AG04450 (cell line): ENCODE results near the gene OTUD5. TPM values are rescaled to one million over a fixed set of nuclear protein-coding genes. Genes with fewer than 3 reads are reported as not detected.

Experiments
- CTCF ChIA-PET: fragments of 300-600, 350-600 bp; formaldehyde crosslinking; extraction: SDS; loops from one replicate; lab custom pipeline; 2022; ENCODE audit warnings: antibody characterized with exemption, inconsistent platforms; lab: Charles Lee
- POLR2A ChIA-PET: fragments of 350-600 bp; formaldehyde crosslinking; extraction: SDS; loops from one replicate; lab custom pipeline; 2021; ENCODE audit warnings: antibody characterized with exemption, inconsistent platforms; lab: Yijun Ruan, JAX
- DNase-seq: peaks from one replicate; pipeline ENCODE4 v3.0.0-alpha.2; 2011; ENCODE audit warnings: low read depth, low spot score
- H3K27ac ChIP-seq: one replicate; pipeline ENCODE4 v1.5.1; 2012; ENCODE audit warnings: low read depth, low read length, control low read depth
- H3K27me3 ChIP-seq: one replicate; pipeline ENCODE4 v1.6.0; 2012; ENCODE audit warnings: low read length; ENCODE audit not compliant: control insufficient read depth, insufficient read depth
- H3K4me3 ChIP-seq: 2 replicates; pipeline ENCODE4 v1.5.1; 2011; ENCODE audit warnings: mild to moderate bottlenecking, low read depth, low read length, control low read depth
- H3K9me3 ChIP-seq: 2 replicates; pipeline ENCODE4 v1.5.1; 2012; ENCODE audit warnings: low read length; ENCODE audit not compliant: control insufficient read depth, insufficient read depth
- CTCF ChIP-seq: IDR thresholded peaks from 2 replicates; pipeline ENCODE4 v1.5.1; 2011; ENCODE audit warnings: low read depth, low read length, control low read depth, inconsistent platforms
- polyA plus RNA-seq: library from polyadenylated mRNA; depleted of rRNA; stranded (reverse); fragments of >200 nt; gene quantifications from 2 replicates; pipeline ENCODE4 v1.2.3, GENCODE V29; 2011

Gene OTUD5
- polyA plus RNA-seq, 1 experiment = 52.0 TPM

- no peak overlapping the region for H3K27ac ChIP-seq
- no peak overlapping the region for H3K4me3 ChIP-seq
- TF ChIP-seq CTCF = no peak
- H3K27me3 ChIP-seq = no peaks in the 10 kb centered on the region
- H3K9me3 ChIP-seq = no peaks in the 10 kb centered on the region
- CTCF ChIA-PET = no interaction called here
- DNase-seq = no peak
- POLR2A ChIA-PET = no interaction called here
Observed at GRCh38 chrX:48937054-48937907, 20.1 kb downstream of the OTUD5 start.

GRCh38 chrX:48936429-48937053, 20.9 kb downstream of the OTUD5 start:
- DNase-seq = no peak
- H3K4me3 ChIP-seq = no peak overlapping the region
- POLR2A ChIA-PET = no interaction called here
- H3K27ac ChIP-seq = no peak overlapping the region
- CTCF ChIA-PET = interaction anchor here (0.5 kb wide), 1 partner anchor 15 kb away, joined by 3 read pairs; no protein-coding TSS in a partner anchor
- H3K9me3 ChIP-seq = no peaks in the 10 kb centered on the region
- no peak for TF ChIP-seq CTCF
- no peaks in the 10 kb centered on the region for H3K27me3 ChIP-seq

- Histone ChIP-seq H3K9me3 (no peaks in the 10 kb centered on the region), H3K27me3 (no peaks in the 10 kb centered on the region), H3K27ac (no peak overlapping the region), H3K4me3 (no peak overlapping the region)
- DNase-seq = no peak
- ChIA-PET POLR2A (no interaction called here), CTCF (no interaction called here)
- TF ChIP-seq CTCF = no peak
Observed at GRCh38 chrX:48935301-48935670, 22.1 kb downstream of the OTUD5 start.

- H3K4me3 ChIP-seq = no peak overlapping the region
- TF ChIP-seq CTCF = no peak
- H3K27me3 ChIP-seq = no peaks in the 10 kb centered on the region
- POLR2A ChIA-PET = no interaction called here
- DNase-seq = no peak
- CTCF ChIA-PET = no interaction called here
- H3K9me3 ChIP-seq = no peaks in the 10 kb centered on the region
- H3K27ac ChIP-seq = no peak overlapping the region
Observed at GRCh38 chrX:48934581-48935300, 22.7 kb downstream of the OTUD5 start.

- no peak for DNase-seq
- ChIA-PET POLR2A (no interaction called here), CTCF (no interaction called here)
- H3K4me3 ChIP-seq = no peak overlapping the region
- no peaks in the 10 kb centered on the region for H3K27me3 ChIP-seq
- TF ChIP-seq CTCF = no peak
- H3K9me3 ChIP-seq = no peaks in the 10 kb centered on the region
- no peak overlapping the region for H3K27ac ChIP-seq
Observed at GRCh38 chrX:48933757-48934156, 23.6 kb downstream of the OTUD5 start.
